K562 (cell line): ENCODE results near the gene TERC. TPM values are rescaled to one million over a fixed set of nuclear protein-coding genes. Genes with fewer than 3 reads are reported as not detected.

ENCODE experiments used
- ATAC-seq: fragments of 200-7000 bp; cut with Tn5 transposase; 3 replicates; pipeline ENCODE4 v1.9.1; 2020; ENCODE audit warnings: moderate library complexity
- BruUV-seq: library from RNA; stranded (reverse); fragments of 400-500 nt; replicated peaks from 2 replicates; lab custom pipeline; 2021; lab: Mats Ljungman, UMichigan
- CTCF ChIA-PET: fragments of 300-600 bp; formaldehyde crosslinking; extraction: SDS; loops from one replicate; lab custom pipeline; 2021; ENCODE audit warnings: low intra/inter-chr PET ratio; lab: Yijun Ruan, JAX
- POLR2A ChIA-PET: fragments of 300-600, 350-650 bp; sonication (Branson Sonifier 250); formaldehyde crosslinking; extraction: SDS; loops from one replicate; lab custom pipeline; 2021; ENCODE audit warnings: antibody characterized with exemption, inconsistent platforms; lab: Yijun Ruan, JAX
- DNase-seq, 4 experiments: peaks; one replicate each; pipeline versions ENCODE4 v3.0.0 to v3.0.0-alpha.2; 2011 to 2018; ENCODE audit warnings: low spot score in 3 of 4, mixed read lengths in 3 of 4; ENCODE audit errors: extremely low read depth in 1 of 4
- FAIRE-seq: peaks from 2 replicates; lab custom pipeline; 2011; peaks lifted over from hg19 to GRCh38; lab: Jason Lieb, UNC
- H2AFZ ChIP-seq: 2 replicates; pipeline ENCODE4 v1.6.0; 2011; ENCODE audit warnings: low read depth, low read length, control low read depth, inconsistent platforms
- H3K27ac ChIP-seq: fragments of 200-600 bp; 3 replicates; pipeline ENCODE4 v1.8.0; 2011; ENCODE audit warnings: low read depth, mild to moderate bottlenecking, control low read depth, inconsistent platforms, low read length, moderate library complexity, mixed read lengths; ENCODE audit errors: extremely low read depth
- H3K27me3 ChIP-seq, 2 experiments: fragments of 300-600 bp in 1 of 2; 2 replicates in 1 of 2; 3 replicates in 1 of 2; pipeline versions ENCODE4 v1.6.0 to v1.8.0; 2011; ENCODE audit warnings: inconsistent platforms in 2 of 2, low read length in 2 of 2, mild to moderate bottlenecking in 1 of 2, mixed read lengths in 1 of 2, moderate library complexity in 1 of 2; ENCODE audit not compliant: control insufficient read depth in 2 of 2, insufficient read depth in 2 of 2
- H3K36me3 ChIP-seq: fragments of 300-600 bp; 3 replicates; pipeline ENCODE4 v1.8.0; 2011; ENCODE audit warnings: mild to moderate bottlenecking, low read length, inconsistent platforms; ENCODE audit not compliant: control insufficient read depth, insufficient read depth
- H3K4me1 ChIP-seq, 2 experiments: fragments of 200-600 bp in 1 of 2; replicated peaks in 1 of 2; 2 replicates in 1 of 2; 3 replicates in 1 of 2; pipeline versions ENCODE4 v1.5.1 to v1.8.0; 2011; ENCODE audit warnings: inconsistent platforms in 2 of 2, low read length in 2 of 2, mild to moderate bottlenecking in 1 of 2, mixed read lengths in 1 of 2, moderate library complexity in 1 of 2; ENCODE audit not compliant: control insufficient read depth in 2 of 2, insufficient read depth in 2 of 2
- H3K4me2 ChIP-seq: 2 replicates; pipeline ENCODE4 v1.6.1; 2011; ENCODE audit warnings: low read length, control low read depth, inconsistent platforms, mixed read lengths; ENCODE audit not compliant: insufficient read depth
- H3K4me3 ChIP-seq: fragments of 200-600 bp; sonication (generic), shearing (Covaris generic); 2 replicates; pipeline ENCODE4 v1.5.1; 2016; ENCODE audit warnings: control low read depth, inconsistent platforms
- H3K79me2 ChIP-seq: fragments of 200-600 bp; 3 replicates; pipeline ENCODE4 v1.8.0; 2011; ENCODE audit warnings: low read length, inconsistent platforms; ENCODE audit not compliant: control insufficient read depth, insufficient read depth
- H3K9ac ChIP-seq, 2 experiments: 2 replicates each; pipeline versions ENCODE4 v1.6.0 to v1.6.1; 2011; ENCODE audit warnings: low read depth in 2 of 2, low read length in 2 of 2, control low read depth in 1 of 2, inconsistent platforms in 1 of 2, mild to moderate bottlenecking in 1 of 2, mixed read lengths in 1 of 2; ENCODE audit not compliant: insufficient read depth in 1 of 2
- H3K9me1 ChIP-seq: one replicate; pipeline ENCODE4 v1.6.0; 2011; ENCODE audit warnings: inconsistent platforms, mild to moderate bottlenecking, low read length, moderate library complexity; ENCODE audit not compliant: control insufficient read depth, insufficient read depth
- H3K9me3 ChIP-seq: replicated peaks from 2 replicates; pipeline ENCODE4 v1.5.1; 2011; ENCODE audit warnings: low read depth, low read length, inconsistent platforms; ENCODE audit not compliant: control insufficient read depth, insufficient read depth
- H4K20me1 ChIP-seq: replicated peaks from 2 replicates; pipeline ENCODE4 v1.6.1; 2011; ENCODE audit warnings: low read length, inconsistent platforms, mixed read lengths; ENCODE audit not compliant: control insufficient read depth, insufficient read depth
- ATF3 ChIP-seq, 2 experiments: fragments of 450-650 bp in 1 of 2; sonication (generic) in 1 of 2; formaldehyde crosslinking in 1 of 2; IDR thresholded peaks in 1 of 2; conservative IDR thresholded peaks in 1 of 2; 2 replicates each; pipeline versions ENCODE4 v1.6.1 to v1.8.1; 2016 to 2023; ENCODE audit warnings: mild to moderate bottlenecking in 2 of 2, moderate library complexity in 2 of 2, inconsistent platforms in 1 of 2, missing genetic modification reagents in 1 of 2
- FOSL1 ChIP-seq: fragments of 200-800 bp; sonication (Bioruptor generic); conservative IDR thresholded peaks from 2 replicates; pipeline ENCODE4 v1.6.1; 2016; ENCODE audit warnings: missing genetic modification characterization, missing compliant biosample characterization
- FOXA3 ChIP-seq, 2 experiments: fragments of 450-650 bp in 1 of 2; sonication (generic) in 1 of 2; formaldehyde crosslinking; IDR thresholded peaks in 1 of 2; conservative IDR thresholded peaks in 1 of 2; 2 replicates each; pipeline versions ENCODE4 v1.4.0 to v1.8.0; 2020 to 2022; ENCODE audit warnings: mild to moderate bottlenecking in 2 of 2, missing genetic modification reagents in 1 of 2
- JUND ChIP-seq, 2 experiments: IDR thresholded peaks; 2 replicates in 1 of 2; 3 replicates in 1 of 2; pipeline ENCODE4 v1.6.1; 2011; ENCODE audit warnings: borderline replicate concordance in 2 of 2, low read depth in 2 of 2, low read length in 2 of 2, improper control_type of control experiment in 1 of 2, missing biosample characterization in 1 of 2, missing genetic modification characterization in 1 of 2, missing genetic modification reagents in 1 of 2
- MCM3 ChIP-seq: fragments of 450-650 bp; IDR thresholded peaks from 2 replicates; pipeline ENCODE4 v1.6.1; 2016
- MYC ChIP-seq, 2 experiments: fragments of 250-450 bp in 1 of 2; sonication (Bioruptor Pico) in 1 of 2; IDR thresholded peaks; 2 replicates each; pipeline versions ENCODE4 v1.5.1 to v1.6.1; 2012 to 2021; ENCODE audit warnings: low read depth in 2 of 2, borderline replicate concordance in 1 of 2, improper control_type of control experiment in 1 of 2, low read length in 1 of 2, mild to moderate bottlenecking in 1 of 2, moderate library complexity in 1 of 2
- U2AF2 ChIP-seq: fragments of 200-400 bp; formaldehyde crosslinking; optimal IDR thresholded peaks from 2 replicates; pipeline ENCODE3; 2017; ENCODE audit warnings: low read depth, mild to moderate bottlenecking, low read length
- ZNF263 ChIP-seq: sonication (generic); formaldehyde crosslinking; IDR thresholded peaks from 2 replicates; pipeline ENCODE4 v1.8.0; 2022; ENCODE audit warnings: mild to moderate bottlenecking, missing genetic modification reagents, borderline replicate concordance
- ZNF785 ChIP-seq: fragments of 250-450 bp; sonication (Bioruptor Pico); IDR thresholded peaks from 2 replicates; pipeline ENCODE4 v1.4.0; 2020; ENCODE audit warnings: mild to moderate bottlenecking
- WGBS: fragments of 100-300 bp; shearing (Covaris generic); methylation state at CpG from one replicate; pipeline ENCODE4 v1.1.6; 2016; ENCODE audit warnings: low coverage, mixed read lengths; ENCODE audit not compliant: insufficient coverage; ENCODE audit errors: missing lambda C conversion rate; 5-methylcytosine and 5-hydroxymethylcytosine counted together
- in situ Hi-C: fragments of 300-500 bp; cut with MboI; formaldehyde crosslinking; loops from 4 replicates; pipeline ENCODE4 v1.15.0; 2018; ENCODE audit warnings: inconsistent platforms, mixed read lengths
- intact Hi-C: fragments of 100-400 bp; cut with micrococcal nuclease; formaldehyde crosslinking; loops from 2 replicates; pipeline ENCODE4 v1.14.2; 2022
- polyA plus RNA-seq, 8 experiments: library from polyadenylated mRNA; depleted of rRNA in 4 of 8; stranded (reverse) in 5 of 8; unstranded in 3 of 8; fragments of >200 nt; fragmentation: Nextera tagmentation in 2 of 8; fragmentation: Illumina TruSeq in 1 of 8; extraction: Ambion mirVana in 2 of 8; extraction: Trizol in 1 of 8; gene quantifications; 2 replicates each; pipeline versions ENCODE4 v1.2.1 to v1.2.3, GENCODE V29; 2011 to 2014; ENCODE audit warnings: inconsistent platforms in 1 of 8, missing spikeins in 1 of 8
- total RNA-seq, 7 experiments: library from RNA; depleted of rRNA in 6 of 7; stranded (reverse); fragments of >200 nt in 6 of 7; fragmentation: Illumina TruSeq in 2 of 7; extraction: Trizol in 2 of 7; gene quantifications; 2 replicates each; pipeline versions ENCODE4 v1.2.1 to v1.2.3, GENCODE V29; 2011 to 2021; ENCODE audit warnings: low replicate concordance in 1 of 7

The TERC gene
- total and polyA plus RNA-seq, 9 of the 15 experiments (the other 6 are each of a cell fraction or from before 2014, with no cell fraction given) = 0.77 to 234 (median 27.9) TPM; not detected in 3

- FAIRE-seq = no peak
- Histone ChIP-seq H3K9ac (no peak overlapping the region), H3K4me2 (no peak overlapping the region), H3K9me1 (no peaks in the 10 kb centered on the region), H3K79me2 (no peaks in the 10 kb centered on the region), H3K4me3 (no peak overlapping the region), H2AFZ (no peak overlapping the region), H3K36me3 (no peaks in the 10 kb centered on the region), H3K27ac (no peak overlapping the region), H3K27me3 (peaks cover 3 to 8% of the 10 kb centered on the region in 2 experiments; a peak in 3 of 5 replicates), H4K20me1 (no peaks in the 10 kb centered on the region), H3K9me3 (no peaks in the 10 kb centered on the region), H3K4me1 (peaks cover 3 to 12% of the 10 kb centered on the region in 2 experiments; a peak in 2 of 5 replicates)
- ChIA-PET CTCF (no interaction called here), POLR2A (no interaction called here)
- intact Hi-C loops = loop anchor here (10.0 kb wide), 3 partner anchors 534 to 1534 kb away; no protein-coding TSS in a partner anchor
- DNase-seq = no peak
- in situ Hi-C loops = loop anchor here (10.0 kb wide), 1 partner anchor 604 kb away; no protein-coding TSS in a partner anchor
- TF ChIP-seq MCM3 (no peak), ZNF263 (CRISPR knock-in tag) (no peak), FOXA3 (CRISPR knock-in tag; conservative IDR thresholded peaks at IDR 0.05 in 1 of 2, IDR thresholded peaks at IDR 0.05 in 1 of 2) (no peak), JUND (IDR thresholded peaks at IDR 0.05; ENCODE audit: borderline replicate concordance, low read depth, low read length) (no peak), JUND (tag; IDR thresholded peaks at IDR 0.05; ENCODE audit: borderline replicate concordance, low read depth, low read length) (peak; percentile 21; the same call in 1 of the 3 replicates), U2AF2 (no peak), ZNF785 (CRISPR knock-in tag) (no peak), ATF3 (IDR thresholded peaks at IDR 0.05) (peak; percentile 70), ATF3 (CRISPR knock-in tag; conservative IDR thresholded peaks at IDR 0.05) (no peak), FOSL1 (tag) (peak; percentile 29; the same call in 1 of the 2 replicates), MYC (IDR thresholded peaks at IDR 0.05; ENCODE audit: low read depth, low read length) (no peak), MYC (CRISPR knock-in tag; IDR thresholded peaks at IDR 0.05; ENCODE audit: borderline replicate concordance, low read depth) (no peak)
- BruUV-seq = no TSS peak
- 6% methylated on average over 3 of the region's 3 CpGs for WGBS
- ATAC-seq = no peak
Observed at GRCh38 chr3:169748670-169749069, 16.2 kb downstream of the TERC start.
